OCI-M2 (cell line): ENCODE data around the gene KRT6C.

ENCODE experiments used
- DNase-seq: peaks from one replicate; lab custom pipeline; 2025; ENCODE audit not compliant: unreplicated experiment; lab: John Stamatoyannopoulos, UW

Gene KRT6C

DNA sequence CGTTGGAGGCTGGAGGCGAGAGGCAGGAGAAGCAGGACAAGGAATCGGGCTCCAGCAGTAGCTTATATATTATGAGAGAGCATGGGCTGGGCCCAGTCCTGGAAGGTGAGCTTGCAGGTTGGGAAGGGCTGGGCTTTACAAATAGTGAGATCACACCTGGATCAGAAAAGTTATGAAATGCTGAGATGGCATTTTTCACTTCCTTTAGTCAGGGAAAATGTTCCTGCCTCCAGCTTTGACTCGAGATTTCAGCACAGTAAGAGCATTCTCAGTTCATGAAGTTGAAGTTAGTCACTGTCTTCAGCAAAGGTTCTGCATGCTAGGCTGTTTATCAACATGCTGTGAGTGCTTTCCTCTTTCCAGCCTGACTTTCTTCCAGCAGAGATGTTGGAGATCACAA, at the start of gene KRT6C:
Gene KRT6C (minus strand): TSS at position 38 of the 400 bp plus-strand sequence. CDS start 68 bp downstream, outside the sequence.
- no peak for DNase-seq

- no peak for DNase-seq
Measured at GRCh38 chr12:52522346-52523011, 48.9 kb upstream of the KRT6C start.

DNA sequence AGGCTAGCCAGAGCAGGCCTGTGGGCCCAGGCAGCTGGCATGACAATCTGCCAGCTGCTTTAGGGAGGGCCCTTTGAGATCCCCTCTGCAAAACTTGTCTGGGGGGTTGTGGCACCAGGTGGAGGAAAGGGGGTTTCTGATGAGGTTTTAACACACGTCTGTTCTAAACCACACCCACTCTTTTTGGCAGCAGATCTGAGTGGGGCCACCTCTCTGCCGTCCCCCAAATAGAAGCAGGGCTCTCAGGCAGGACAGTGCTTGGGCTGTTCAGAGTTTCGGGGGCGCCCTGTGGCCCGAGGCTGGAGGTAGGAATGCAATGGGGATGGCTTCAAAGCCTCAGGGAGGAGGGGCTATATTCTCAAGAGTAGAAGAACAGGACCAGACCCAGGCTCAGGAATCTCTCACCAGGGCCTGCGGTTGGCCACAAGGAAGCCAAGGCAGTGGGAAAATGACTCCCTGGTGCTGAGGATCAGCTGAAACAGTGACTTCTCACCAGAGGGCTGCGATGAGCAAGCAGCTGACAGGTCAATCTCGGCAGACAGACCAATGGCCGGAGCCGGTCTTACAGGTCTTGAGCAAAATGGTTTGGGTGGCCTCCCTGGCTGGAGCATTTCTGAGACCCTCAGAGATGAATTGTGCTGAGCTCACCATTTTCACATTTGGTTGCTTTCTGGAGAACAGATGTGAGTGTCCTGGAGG, 48.1 kb upstream of the KRT6C start:
- no peak for DNase-seq

- DNase-seq = no peak
Measured at GRCh38 chr12:52521175-52521567, 47.6 kb upstream of the KRT6C start.

DNA sequence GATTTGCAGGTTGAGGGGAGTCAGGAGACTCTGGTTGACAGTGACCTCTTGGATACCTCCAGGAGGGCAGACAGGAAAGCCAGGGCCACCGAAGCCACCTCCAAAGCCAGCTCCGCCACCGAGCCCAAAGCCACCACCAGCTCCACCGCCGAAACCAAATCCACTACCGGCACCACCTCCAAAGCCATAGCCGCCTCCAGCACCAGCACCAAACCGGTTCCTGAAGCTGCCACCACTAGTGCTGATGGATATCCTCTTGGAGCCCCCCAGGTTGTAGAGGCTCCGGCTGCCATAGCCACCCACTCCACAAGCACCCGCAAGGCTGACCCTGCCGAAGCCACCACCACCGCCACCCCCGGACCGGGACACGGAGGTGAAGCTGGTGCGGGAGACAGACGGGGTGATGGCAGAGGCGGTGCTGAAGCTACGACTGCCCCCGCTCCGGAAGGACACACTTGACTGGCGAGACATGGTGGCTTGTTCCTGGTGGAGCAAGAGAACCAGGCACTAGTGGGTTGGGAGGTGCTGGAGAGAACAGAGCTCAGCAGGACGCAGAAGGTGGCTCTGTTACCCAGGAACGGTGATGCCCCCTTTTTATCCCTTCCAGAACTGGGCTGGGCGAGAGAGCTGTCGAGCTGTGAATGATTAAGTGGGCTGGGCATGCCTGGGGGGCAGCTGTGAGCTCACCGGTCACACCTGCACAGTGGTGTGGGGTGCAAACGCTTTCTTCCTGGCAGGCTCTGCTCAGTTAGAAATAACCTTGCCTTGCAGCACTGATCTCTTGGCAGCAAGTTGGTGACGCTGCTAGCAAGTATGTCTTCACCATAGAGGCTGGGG, 46.4 kb upstream of the KRT6C start, which contains the start of gene KRT5:
Gene KRT5 (minus strand): TSS at position 569 of the 837 bp plus-strand sequence. CDS start 98 bp downstream, at position 471.
- DNase-seq = no peak

GRCh38 chr12:52519387-52519703, 45.7 kb upstream of the KRT6C start:
- DNase-seq = no peak

GRCh38 chr12:52518574-52519386, 45.2 kb upstream of the KRT6C start:
- DNase-seq = no peak

DNA sequence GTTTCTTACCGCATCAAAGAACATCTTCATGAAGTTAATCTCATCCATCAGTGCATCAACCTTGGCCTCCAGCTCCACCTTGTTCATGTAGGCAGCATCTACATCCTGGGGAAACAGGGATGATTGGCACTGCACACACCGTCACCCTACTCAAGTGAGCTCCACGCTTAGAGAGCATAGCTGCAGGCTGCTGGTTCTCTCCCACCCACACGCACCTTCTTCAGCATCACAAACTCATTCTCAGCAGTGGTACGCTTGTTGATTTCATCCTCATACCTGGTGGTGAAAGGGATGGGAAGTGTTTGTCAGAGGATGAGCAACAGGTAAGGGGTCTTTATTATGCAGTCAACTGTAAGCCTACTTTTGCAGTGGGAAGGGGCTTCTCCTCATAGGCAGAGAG, 44.3 kb upstream of the KRT6C start:
- no peak for DNase-seq

GRCh38 chr12:52517005-52517835, 43.6 kb upstream of the KRT6C start:
- DNase-seq = no peak

GRCh38 chr12:52515927-52516831, 42.6 kb upstream of the KRT6C start:
- no peak for DNase-seq

GRCh38 chr12:52515319-52515646, 41.7 kb upstream of the KRT6C start:
- DNase-seq = no peak

- DNase-seq = no peak
Measured at GRCh38 chr12:52514471-52515318, 41.1 kb upstream of the KRT6C start.

DNA sequence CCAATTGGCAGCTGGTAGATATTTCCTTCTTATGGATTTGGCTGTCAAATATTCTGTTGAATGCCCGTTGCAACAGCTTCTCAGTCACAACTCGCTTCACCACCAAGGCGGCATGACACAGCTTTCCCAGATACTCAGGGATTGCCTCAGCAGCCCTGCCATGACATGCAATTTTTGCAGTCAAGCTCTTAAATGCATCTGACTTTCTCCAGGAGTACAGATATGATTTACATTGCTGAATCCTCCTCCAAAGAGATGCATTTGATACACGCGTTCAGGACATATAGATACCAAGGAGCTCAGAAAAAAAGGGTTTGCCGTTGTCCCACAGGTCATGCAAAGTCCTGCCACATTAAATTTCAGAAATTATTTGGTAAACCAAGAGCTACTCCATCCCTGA, 40.1 kb upstream of the KRT6C start:
- no peak for DNase-seq

- no peak for DNase-seq
Measured at GRCh38 chr12:52508211-52508610, 34.6 kb upstream of the KRT6C start.

DNA sequence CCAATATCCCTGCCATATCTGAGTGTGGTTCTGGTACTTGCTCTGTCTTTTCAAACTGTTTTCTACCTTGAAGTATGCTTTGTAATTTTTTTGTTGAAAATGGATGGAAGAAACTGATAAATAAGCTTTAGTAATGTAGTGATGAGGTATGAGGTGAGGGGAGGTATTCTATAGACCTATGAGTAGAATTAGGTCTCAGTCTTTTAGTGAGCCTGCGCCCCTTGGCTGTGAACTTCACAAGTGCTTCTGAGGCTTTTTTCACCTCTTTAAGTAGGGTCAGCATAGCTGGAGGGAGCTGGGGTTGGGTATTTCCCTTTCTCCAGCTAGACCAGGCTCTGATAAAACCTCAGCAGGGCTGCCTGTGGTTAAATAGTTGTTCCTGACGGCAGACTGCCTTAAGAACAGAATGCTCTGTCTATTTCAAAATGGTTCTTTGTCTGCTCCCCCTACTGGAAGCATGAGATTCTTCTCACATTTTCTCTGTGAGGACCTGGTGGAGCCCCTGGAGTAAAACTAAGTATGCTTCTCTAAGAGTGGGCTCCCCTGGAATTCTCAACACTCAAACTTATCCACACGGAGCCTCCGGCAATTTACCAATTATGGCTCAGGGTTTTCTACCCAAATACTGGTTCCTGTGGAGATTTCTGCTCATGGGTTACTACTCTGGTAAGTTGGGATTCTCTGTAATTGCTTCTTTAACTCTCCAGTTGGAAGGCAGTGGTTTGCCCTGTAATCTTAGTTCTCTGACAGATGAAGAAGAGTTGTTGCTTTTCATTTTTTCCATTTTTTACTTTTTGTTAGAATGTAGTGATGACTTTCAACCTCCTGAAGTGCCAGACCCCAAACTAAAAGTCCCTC, 33.5 kb upstream of the KRT6C start:
- no peak for DNase-seq

- DNase-seq = no peak
Measured at GRCh38 chr12:52502877-52503276, 29.3 kb upstream of the KRT6C start.

- DNase-seq = no peak
Measured at GRCh38 chr12:52501490-52501889, 27.9 kb upstream of the KRT6C start.
